ENCODE measurements around the gene NET1. TPM values are rescaled to one million over a fixed set of nuclear protein-coding genes. Genes with fewer than 3 reads are reported as not detected.

NET1 gene
- total and polyA plus RNA-seq, 2 experiments from 2014 or later = 36.5 to 42.9 TPM

GRCh38 chr10:5490032-5490431, 77.7 kb downstream of the NET1 start:
- no peaks in the 10 kb centered on the region for H3K27me3 ChIP-seq (replicated peaks; ENCODE audit: insufficient read depth)
- 80 to 86% methylated on average over 4 of the region's 4 CpGs for WGBS, 2 experiments (ENCODE audit: low coverage in 1 of 2, low lambda C conversion rate in 2 of 2, missing lambda C conversion rate in 2 of 2)
- no peak for DNase-seq
- H2AFZ ChIP-seq = no peak overlapping the region
- no peaks in the 10 kb centered on the region for H3K36me3 ChIP-seq (ENCODE audit: low read depth)
- no peaks in the 10 kb centered on the region for H3F3A ChIP-seq (ENCODE audit: insufficient read depth)
- H4K20me1 ChIP-seq (ENCODE audit: insufficient read depth) = no peaks in the 10 kb centered on the region
- TF ChIP-seq EZH2 (IDR thresholded peaks at IDR 0.05; ENCODE audit: insufficient read depth, poor library complexity, severe bottlenecking) (no peak), EZH2phosphoT487 (IDR thresholded peaks at IDR 0.05; ENCODE audit: insufficient read depth, low read depth) (no peak)
- H3K4me3 ChIP-seq = no peak overlapping the region
- H3K4me1 ChIP-seq (ENCODE audit: insufficient read depth) = no peaks in the 10 kb centered on the region
- H3K9ac ChIP-seq = no peak overlapping the region
- H3K9me3 ChIP-seq (ENCODE audit: low read depth) = no peaks in the 10 kb centered on the region
- no peaks in the 10 kb centered on the region for H3K9me2 ChIP-seq (ENCODE audit: insufficient read depth)
- no peak overlapping the region for H3K4me2 ChIP-seq (ENCODE audit: unreplicated experiment)
- in situ Hi-C loops (cut with MboI) = no loop called here
- H3K79me2 ChIP-seq (ENCODE audit: insufficient read depth) = no peaks in the 10 kb centered on the region
- no peak overlapping the region for H3K27ac ChIP-seq

DNA sequence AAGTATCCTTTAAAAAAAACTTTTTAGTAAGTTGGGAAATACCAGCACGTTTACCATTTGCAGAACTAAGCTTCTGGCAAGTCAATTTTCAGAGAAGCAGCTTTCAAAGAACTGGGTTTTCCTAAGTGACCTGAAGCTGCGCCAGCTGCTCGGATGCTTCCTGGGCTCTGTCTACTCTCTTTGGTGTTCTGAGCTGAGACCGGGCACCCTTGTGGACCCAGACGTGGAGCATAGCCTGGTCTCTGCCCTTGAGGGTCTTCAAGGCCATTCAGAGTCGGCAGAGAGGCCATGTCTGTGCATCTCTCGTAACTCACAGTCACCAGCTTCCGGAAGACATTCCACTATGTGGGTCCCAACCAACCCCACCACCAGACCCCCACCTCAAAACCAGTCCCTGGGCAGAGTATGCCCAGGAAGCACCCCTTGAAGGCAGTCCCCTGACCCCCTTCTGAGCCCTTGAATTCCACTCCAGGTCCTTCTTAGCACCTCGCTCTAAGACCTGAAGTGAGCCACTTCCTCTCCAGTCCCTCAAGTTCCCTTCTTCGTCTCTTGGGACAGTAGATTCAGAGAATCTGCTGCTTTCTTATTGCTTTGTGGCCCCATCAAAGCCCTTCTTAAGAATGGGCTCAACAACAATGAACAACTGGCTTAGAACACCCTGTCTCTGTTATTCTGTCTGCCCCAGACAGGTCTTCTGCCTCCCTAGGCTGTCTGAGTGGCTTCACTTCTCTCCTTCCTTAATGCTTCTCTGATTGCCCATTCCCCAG, 78.5 kb downstream of the NET1 start:
- Histone ChIP-seq H2AFZ (no peak overlapping the region), H3K9ac (no peak overlapping the region), H3F3A (ENCODE audit: insufficient read depth) (no peaks in the 10 kb centered on the region), H3K36me3 (ENCODE audit: low read depth) (no peaks in the 10 kb centered on the region), H3K9me2 (ENCODE audit: insufficient read depth) (no peaks in the 10 kb centered on the region), H3K4me2 (ENCODE audit: unreplicated experiment) (no peak overlapping the region), H3K9me3 (ENCODE audit: low read depth) (no peaks in the 10 kb centered on the region), H3K4me1 (ENCODE audit: insufficient read depth) (no peaks in the 10 kb centered on the region), H3K79me2 (ENCODE audit: insufficient read depth) (no peaks in the 10 kb centered on the region), H3K27ac (no peak overlapping the region), H4K20me1 (ENCODE audit: insufficient read depth) (no peaks in the 10 kb centered on the region), H3K27me3 (replicated peaks; ENCODE audit: insufficient read depth) (no peaks in the 10 kb centered on the region), H3K4me3 (no peak overlapping the region)
- TF ChIP-seq EZH2 (IDR thresholded peaks at IDR 0.05; ENCODE audit: insufficient read depth, poor library complexity, severe bottlenecking) = no peak
- TF ChIP-seq EZH2phosphoT487 (IDR thresholded peaks at IDR 0.05; ENCODE audit: insufficient read depth, low read depth) = no peak
- DNase-seq = no peak
- 54 to 63% methylated on average over 10 of the region's 10 CpGs for WGBS, 2 experiments (ENCODE audit: low coverage in 1 of 2, low lambda C conversion rate in 2 of 2, missing lambda C conversion rate in 2 of 2)
- in situ Hi-C loops (cut with MboI) = no loop called here

DNA sequence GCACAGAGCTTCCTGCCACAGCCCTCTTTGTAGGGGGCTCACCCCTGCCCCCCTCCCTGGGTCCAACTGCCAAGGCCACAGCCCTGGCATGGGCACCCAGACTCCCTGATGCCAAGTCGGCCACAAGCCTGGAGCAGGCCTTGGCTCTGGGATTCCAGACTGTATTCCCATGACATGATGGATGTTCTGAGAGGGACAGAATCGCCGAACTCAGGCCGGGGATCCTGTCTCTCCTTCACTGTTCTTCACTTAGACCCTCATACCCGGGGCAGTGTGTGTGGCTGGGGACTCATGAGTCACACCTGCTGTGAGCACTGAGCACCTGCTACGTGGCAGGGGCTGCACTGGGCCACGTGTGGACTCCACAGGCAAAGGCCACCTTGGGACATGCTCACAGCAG, 79.1 kb downstream of the NET1 start:
- DNase-seq = no peak
- no peaks in the 10 kb centered on the region for H3K36me3 ChIP-seq (ENCODE audit: low read depth)

GRCh38 chr10:5492322-5492855, 80.0 kb downstream of the NET1 start:
- H3K27me3 ChIP-seq (replicated peaks; ENCODE audit: insufficient read depth) = no peaks in the 10 kb centered on the region
- in situ Hi-C loops (cut with MboI) = no loop called here
- DNase-seq = no peak
- WGBS, 2 experiments (ENCODE audit: low coverage in 1 of 2, low lambda C conversion rate in 2 of 2, missing lambda C conversion rate in 2 of 2) = 52 to 65% methylated on average over 4 of the region's 4 CpGs
- H3K27ac ChIP-seq = no peak overlapping the region
- H3K4me2 ChIP-seq (ENCODE audit: unreplicated experiment) = no peak overlapping the region
- no peaks in the 10 kb centered on the region for H3K79me2 ChIP-seq (ENCODE audit: insufficient read depth)
- no peak overlapping the region for H2AFZ ChIP-seq
- no peaks in the 10 kb centered on the region for H3K9me3 ChIP-seq (ENCODE audit: low read depth)
- H3K36me3 ChIP-seq (ENCODE audit: low read depth) = no peaks in the 10 kb centered on the region
- no peak overlapping the region for H3K9ac ChIP-seq
- H3K9me2 ChIP-seq (ENCODE audit: insufficient read depth) = no peaks in the 10 kb centered on the region
- no peaks in the 10 kb centered on the region for H3F3A ChIP-seq (ENCODE audit: insufficient read depth)
- TF ChIP-seq EZH2 (IDR thresholded peaks at IDR 0.05; ENCODE audit: insufficient read depth, poor library complexity, severe bottlenecking) (no peak), EZH2phosphoT487 (IDR thresholded peaks at IDR 0.05; ENCODE audit: insufficient read depth, low read depth) (no peak)
- H4K20me1 ChIP-seq (ENCODE audit: insufficient read depth) = no peaks in the 10 kb centered on the region
- no peaks in the 10 kb centered on the region for H3K4me1 ChIP-seq (ENCODE audit: insufficient read depth)
- H3K4me3 ChIP-seq = no peak overlapping the region

More for the DNA sequence above, 79.1 kb downstream of the NET1 start:
- in situ Hi-C loops (cut with MboI) = no loop called here
- H3K4me3 ChIP-seq = no peak overlapping the region
- H3K4me1 ChIP-seq (ENCODE audit: insufficient read depth) = no peaks in the 10 kb centered on the region
- no peaks in the 10 kb centered on the region for H3F3A ChIP-seq (ENCODE audit: insufficient read depth)
- H3K4me2 ChIP-seq (ENCODE audit: unreplicated experiment) = no peak overlapping the region
- H3K9me2 ChIP-seq (ENCODE audit: insufficient read depth) = no peaks in the 10 kb centered on the region
- no peaks in the 10 kb centered on the region for H3K9me3 ChIP-seq (ENCODE audit: low read depth)
- no peaks in the 10 kb centered on the region for H3K79me2 ChIP-seq (ENCODE audit: insufficient read depth)
- H3K9ac ChIP-seq = no peak overlapping the region
- H2AFZ ChIP-seq = no peak overlapping the region
- H4K20me1 ChIP-seq (ENCODE audit: insufficient read depth) = no peaks in the 10 kb centered on the region
- TF ChIP-seq EZH2 (IDR thresholded peaks at IDR 0.05; ENCODE audit: insufficient read depth, poor library complexity, severe bottlenecking) (no peak), EZH2phosphoT487 (IDR thresholded peaks at IDR 0.05; ENCODE audit: insufficient read depth, low read depth) (no peak)
- no peaks in the 10 kb centered on the region for H3K27me3 ChIP-seq (replicated peaks; ENCODE audit: insufficient read depth)
- 62 to 64% methylated on average over 7 of the region's 7 CpGs for WGBS, 2 experiments (ENCODE audit: low coverage in 1 of 2, low lambda C conversion rate in 2 of 2, missing lambda C conversion rate in 2 of 2)
- no peak overlapping the region for H3K27ac ChIP-seq

All from GM23248 (cell line).